ENCODE results near the gene CIAPIN1. TPM values are rescaled to one million over a fixed set of nuclear protein-coding genes. Genes with fewer than 3 reads are reported as not detected.

CIAPIN1 gene
- total RNA-seq, 1 experiment from 2014 or later = 82.8 TPM

- no peak overlapping the region for H2BK5ac ChIP-seq (ENCODE audit: insufficient read length, low read length)
- no peak overlapping the region for H4K8ac ChIP-seq (replicated peaks; ENCODE audit: insufficient read length, low read depth, low read length)
- no peak for TF ChIP-seq CTCF (conservative IDR thresholded peaks at IDR 0.05)
- no peak overlapping the region for H2AK5ac ChIP-seq (ENCODE audit: insufficient read length, low read length)
- H3K4me2 ChIP-seq (ENCODE audit: insufficient read depth, insufficient read length, low read length) = no peak overlapping the region
- H3K18ac ChIP-seq (ENCODE audit: insufficient read length, low read depth, low read length) = no peak overlapping the region
- H3K4me3 Mint-ChIP-seq = no peak overlapping the region
- no peak overlapping the region for H3K56ac ChIP-seq (ENCODE audit: insufficient read length, low read depth, low read length)
- H2BK12ac ChIP-seq (ENCODE audit: insufficient read length, low read depth, low read length) = no peak overlapping the region
- H4K20me1 ChIP-seq (ENCODE audit: control insufficient read depth, insufficient read depth, insufficient read length) = no peaks in the 10 kb centered on the region
- no peak overlapping the region for H3K27ac ChIP-seq (ENCODE audit: insufficient read length, low read depth, low read length)
- H3K9me3 Mint-ChIP-seq = no peaks in the 10 kb centered on the region
- no peak overlapping the region for H3K14ac ChIP-seq (ENCODE audit: insufficient read depth, low read length)
- H2BK120ac ChIP-seq (ENCODE audit: low read depth, low read length, poor library complexity, severe bottlenecking) = no peak overlapping the region
- H3K23me2 ChIP-seq (ENCODE audit: insufficient read length, low read depth, low read length, poor library complexity, severe bottlenecking) = peaks cover 15% of the 10 kb centered on the region
- peaks cover 30% of the 10 kb centered on the region for H3K27me3 Mint-ChIP-seq (ENCODE audit: low read depth)
- H3K79me2 ChIP-seq (ENCODE audit: insufficient read depth, low read length) = no peaks in the 10 kb centered on the region
- no CpG with 5 or more reads among the region's 6 CpGs for WGBS (ENCODE audit: extremely low coverage, insufficient read length, low lambda C conversion rate)
- H2BK20ac ChIP-seq (ENCODE audit: low read depth, low read length, poor library complexity, severe bottlenecking) = no peak overlapping the region
- no peak overlapping the region for H4K5ac ChIP-seq (ENCODE audit: insufficient read length, low read depth, low read length)
- H4K91ac ChIP-seq (ENCODE audit: insufficient read length, low read depth, low read length) = no peak overlapping the region
- no peaks in the 10 kb centered on the region for H3K27me3 ChIP-seq (ENCODE audit: insufficient read depth, low read length)
- no peak overlapping the region for H2BK15ac ChIP-seq (ENCODE audit: low read depth, low read length)
- H3K4me1 Mint-ChIP-seq = peaks cover 28 to 58% of the 10 kb centered on the region in 2 experiments
- H3K4me1 ChIP-seq (ENCODE audit: insufficient read depth, low read length) = peaks cover 3% of the 10 kb centered on the region; the same call in 1 of the 2 replicates
- H3K79me1 ChIP-seq (ENCODE audit: insufficient read depth, low read depth, low read length, poor library complexity, severe bottlenecking) = peaks cover 5% of the 10 kb centered on the region
- H2AFZ ChIP-seq (ENCODE audit: low read length) = no peak overlapping the region
- no peaks in the 10 kb centered on the region for H3K9me3 ChIP-seq (ENCODE audit: control insufficient read depth, low read depth, low read length)
- no peak overlapping the region; a peak in 1 of 7 replicates for H3K27ac Mint-ChIP-seq
- H3K23ac ChIP-seq (ENCODE audit: insufficient read length, low read depth, low read length) = no peak overlapping the region
- DNase-seq = no peak
- no peak overlapping the region for H3K9ac ChIP-seq (ENCODE audit: extremely low read depth, insufficient read length, low read length)
- H3K36me3 Mint-ChIP-seq (ENCODE audit: insufficient read depth in 1 of 3, low read depth in 3 of 3) = peaks cover 0 to 3% (median 2%) of the 10 kb centered on the region in 3 experiments; a peak in 2 of 7 replicates
- no peak overlapping the region for H3K4ac ChIP-seq (ENCODE audit: low read depth, low read length)
- no peak overlapping the region for H3T11ph ChIP-seq (ENCODE audit: low read length)
Measured at GRCh38 chr16:57480754-57481230, 33.6 kb upstream of the CIAPIN1 start.

Measured in H9 (cell line).